Middle frontal gyrus (tissue), 1 donor: Measurements from ENCODE around the gene NFATC3.
"Not testable (repeated sequence)": the region's sequence is repeated elsewhere in the genome, so short reads cannot be mapped to it uniquely, and the experiment has no call there.

ENCODE experiments used
- DNase-seq: peaks from one replicate; pipeline ENCODE4 v3.0.0-alpha.2; 2015; ENCODE audit warnings: low spot score; ENCODE audit errors: extremely low spot score

NFATC3 gene

GRCh38 chr16:68115851-68116250 is 30.7 kb downstream of the NFATC3 start:
- no peak for DNase-seq

DNA sequence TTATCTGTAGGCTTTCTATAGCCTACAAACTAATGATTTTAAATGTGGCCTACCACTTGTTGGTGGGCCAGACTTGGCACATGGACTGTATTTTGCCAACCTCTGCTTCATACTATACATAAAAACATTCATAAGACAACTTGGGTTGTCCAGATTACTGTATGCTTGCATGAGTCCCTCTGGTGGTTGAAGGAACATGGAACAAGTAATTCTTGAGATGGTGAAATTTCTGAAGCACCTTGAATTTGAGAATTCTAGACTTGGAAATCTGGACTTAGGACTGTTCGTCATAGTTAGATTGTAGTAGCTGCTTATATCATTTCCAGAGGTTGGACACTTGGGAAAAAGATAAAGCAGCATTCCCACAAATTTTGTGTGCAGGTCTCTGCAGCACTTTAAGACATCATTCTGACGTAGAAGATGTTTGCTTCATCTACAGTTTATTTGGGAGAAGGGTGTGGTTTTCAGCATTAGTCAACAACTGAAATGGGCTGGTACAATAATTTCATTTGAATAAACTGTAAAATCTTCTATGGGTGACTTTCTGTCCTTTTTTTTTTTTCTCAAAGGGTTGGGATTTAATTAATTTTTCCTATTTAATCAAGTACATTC is 31.2 kb downstream of the NFATC3 start:
- DNase-seq = no peak

GRCh38 chr16:68117884-68118283 is 32.7 kb downstream of the NFATC3 start:
- no peak for DNase-seq

GRCh38 chr16:68118954-68119353 is 33.8 kb downstream of the NFATC3 start:
- DNase-seq = not testable (repeated sequence)

- DNase-seq = not testable (repeated sequence)
Observed at GRCh38 chr16:68120496-68120895, 35.3 kb downstream of the NFATC3 start.

GRCh38 chr16:68126395-68126794 is 41.2 kb downstream of the NFATC3 start:
- no peak for DNase-seq

DNA sequence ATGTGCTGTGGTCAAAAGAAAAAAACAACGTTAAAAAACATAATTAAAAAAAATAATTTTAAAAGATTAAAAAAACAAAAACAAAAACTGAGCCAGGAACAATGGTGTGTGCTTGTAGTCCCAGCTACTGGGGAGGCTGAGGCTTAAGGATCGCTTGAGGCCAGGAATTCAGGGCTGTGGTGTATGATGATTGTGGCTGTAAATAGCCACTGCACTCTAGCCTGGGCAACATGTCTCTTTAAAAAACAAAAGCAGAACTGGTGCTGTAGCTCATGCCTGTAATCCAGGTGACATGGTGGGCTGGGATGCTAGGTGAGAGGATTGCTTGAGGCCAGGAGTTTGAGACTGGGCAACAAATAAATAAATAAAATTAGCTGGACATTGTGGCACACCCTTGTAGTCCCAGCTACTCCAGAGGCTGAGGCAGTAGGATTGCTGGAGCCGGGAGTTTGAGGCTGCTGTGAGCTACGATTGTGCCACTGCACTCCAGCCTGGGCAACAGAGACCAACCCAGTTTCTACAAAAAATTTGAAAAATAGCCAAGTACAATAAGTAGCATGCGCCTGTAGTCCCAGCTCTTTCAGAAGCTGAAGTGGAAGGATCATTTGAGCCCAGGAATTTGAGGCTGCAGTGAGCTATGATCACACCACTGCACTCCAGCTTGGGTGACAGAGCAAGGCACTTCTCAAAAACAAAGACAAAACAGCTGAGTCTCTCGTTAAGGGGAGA is 43.6 kb downstream of the NFATC3 start:
- DNase-seq = no peak

DNA sequence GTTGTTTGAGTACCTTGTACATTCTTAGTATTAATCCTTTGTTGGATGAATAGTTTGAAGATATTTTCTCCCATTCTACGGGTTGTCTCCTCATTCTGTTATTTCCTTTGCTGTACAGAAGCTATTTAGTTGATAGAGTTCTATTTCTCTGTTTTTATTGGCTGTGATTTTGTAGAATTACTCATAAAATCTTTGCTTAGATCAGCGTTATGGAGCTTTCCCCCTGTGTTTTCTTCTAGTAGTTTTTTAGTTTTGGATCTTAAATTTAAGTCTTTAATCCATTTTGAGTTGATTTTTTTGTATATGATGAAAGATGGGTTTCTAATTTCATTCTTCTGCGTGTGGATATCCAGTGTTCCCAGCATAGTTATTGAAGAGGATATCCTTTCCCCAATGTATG is 45.4 kb downstream of the NFATC3 start:
- no peak for DNase-seq

DNA sequence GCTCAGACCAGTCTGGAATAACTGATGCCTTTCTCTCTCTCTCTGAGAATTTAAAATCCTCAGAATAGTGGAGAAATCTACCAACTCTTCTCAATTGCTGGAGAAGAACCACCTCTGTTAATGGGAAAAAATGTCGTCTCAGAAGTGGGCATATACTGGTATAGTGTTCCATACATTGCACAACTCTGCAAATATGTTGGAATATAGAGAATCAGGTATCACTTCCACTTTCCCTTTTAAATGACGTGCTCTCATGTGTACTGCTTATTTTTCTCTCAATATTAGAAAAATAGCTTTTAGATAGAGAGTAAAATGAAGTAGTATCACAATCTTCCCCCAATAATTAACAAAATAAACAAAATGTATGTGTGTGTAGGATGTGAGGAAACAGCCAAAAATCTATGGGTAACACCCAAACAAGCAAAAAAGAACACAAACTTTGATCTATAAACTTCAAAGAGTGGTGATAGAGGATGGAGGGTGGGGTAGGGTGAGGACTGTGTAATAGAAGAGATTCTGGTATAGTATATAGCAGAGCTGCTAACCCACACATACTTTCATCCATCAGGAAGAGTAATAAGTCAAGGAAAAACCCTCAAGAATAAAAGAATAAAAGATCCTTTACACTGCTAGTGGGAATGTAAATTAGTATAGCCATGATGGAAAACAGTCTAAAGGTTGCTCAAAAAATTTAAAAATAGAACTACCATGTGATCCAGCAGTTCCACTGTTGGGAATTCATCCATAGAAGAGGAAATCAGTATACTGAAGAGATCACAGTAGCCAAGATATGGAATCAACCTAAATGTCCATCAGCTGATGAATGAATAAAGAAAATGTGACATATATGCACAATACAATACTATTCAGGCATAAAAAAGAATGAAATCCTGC is 46.9 kb downstream of the NFATC3 start:
- no peak for DNase-seq

- not testable (repeated sequence) for DNase-seq
Observed at GRCh38 chr16:68133000-68133399, 47.8 kb downstream of the NFATC3 start.

- no peak for DNase-seq
Observed at GRCh38 chr16:68134644-68135043, 49.5 kb downstream of the NFATC3 start.

- no peak for DNase-seq
Observed at GRCh38 chr16:68136515-68136914, 51.3 kb downstream of the NFATC3 start.

DNA sequence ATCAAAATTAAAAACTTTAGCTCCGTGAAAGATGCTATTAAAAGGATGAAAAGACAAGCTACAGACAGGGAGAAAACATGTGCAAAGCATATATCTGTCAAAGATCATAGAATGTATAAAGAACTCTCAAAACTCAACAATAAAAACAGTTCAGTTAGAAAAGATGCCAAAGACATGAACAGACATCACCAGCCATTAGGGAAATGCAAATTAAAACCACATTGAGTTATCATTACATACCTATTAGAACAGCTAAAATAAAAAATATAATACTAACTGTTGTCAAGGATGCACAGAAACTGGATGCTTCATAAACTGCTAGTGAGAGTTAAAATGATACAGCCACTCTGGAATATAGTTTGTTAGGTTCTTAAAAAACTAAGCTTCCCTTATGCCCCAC is 58.8 kb downstream of the NFATC3 start:
- no peak for DNase-seq

- DNase-seq = no peak
Observed at GRCh38 chr16:68146585-68146984, 61.4 kb downstream of the NFATC3 start.

DNA sequence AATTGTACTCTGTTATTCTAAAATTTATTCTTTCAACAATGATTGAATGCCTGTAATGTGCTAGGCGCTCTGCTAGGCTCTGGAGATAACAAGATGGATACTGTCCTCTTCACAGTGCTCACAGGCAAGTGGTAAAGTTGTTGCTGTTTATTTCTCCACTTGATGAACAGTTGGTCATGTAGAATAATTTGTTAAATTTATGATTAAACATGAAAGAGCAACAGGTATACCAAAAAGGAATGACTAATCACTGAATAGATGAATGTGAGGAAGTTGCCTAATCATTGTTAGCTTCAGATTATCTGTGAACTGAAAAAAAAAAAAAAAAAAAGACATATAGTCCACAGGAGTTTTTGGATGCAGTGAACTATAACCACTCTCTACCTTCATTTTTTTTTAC is 62.3 kb downstream of the NFATC3 start:
- no peak for DNase-seq

DNA sequence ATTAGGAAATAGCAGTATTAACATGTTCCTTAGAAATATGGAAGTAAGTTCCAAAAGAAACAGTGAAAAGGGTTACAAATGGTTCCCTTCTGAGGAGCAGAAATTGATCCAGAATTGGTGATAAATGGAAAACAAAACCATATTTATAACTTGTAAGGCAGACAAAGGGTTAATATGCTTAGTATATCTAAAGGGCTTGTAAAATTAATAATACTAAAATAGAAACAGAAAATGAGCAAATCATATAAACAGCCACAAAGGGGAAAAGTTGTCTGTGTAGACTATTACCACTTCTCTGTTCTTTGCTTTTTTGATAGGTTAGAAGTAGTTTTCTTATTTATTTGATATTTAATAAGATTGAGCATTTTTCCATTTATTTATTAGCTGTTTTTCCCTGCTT is 64.4 kb downstream of the NFATC3 start:
- DNase-seq = no peak

DNA sequence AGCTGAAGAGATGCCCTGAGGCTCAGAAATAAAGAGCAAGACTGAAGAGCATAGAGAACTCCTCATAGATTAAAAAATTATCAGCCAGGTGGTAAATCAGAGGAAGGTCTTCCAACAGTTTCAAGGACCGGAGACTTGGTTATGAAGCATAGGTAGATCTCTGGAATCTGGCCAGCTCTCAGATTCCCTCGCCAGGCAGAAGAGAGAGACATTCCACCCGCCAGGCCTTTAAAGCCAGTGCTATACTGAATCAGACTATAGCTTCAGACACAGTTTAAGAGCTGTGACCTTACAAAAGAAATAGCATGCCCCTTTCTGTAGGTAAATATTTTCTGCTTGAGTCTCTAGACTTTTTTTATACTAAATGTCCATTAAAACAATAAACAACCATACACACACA is 70.3 kb downstream of the NFATC3 start:
- no peak for DNase-seq

DNA sequence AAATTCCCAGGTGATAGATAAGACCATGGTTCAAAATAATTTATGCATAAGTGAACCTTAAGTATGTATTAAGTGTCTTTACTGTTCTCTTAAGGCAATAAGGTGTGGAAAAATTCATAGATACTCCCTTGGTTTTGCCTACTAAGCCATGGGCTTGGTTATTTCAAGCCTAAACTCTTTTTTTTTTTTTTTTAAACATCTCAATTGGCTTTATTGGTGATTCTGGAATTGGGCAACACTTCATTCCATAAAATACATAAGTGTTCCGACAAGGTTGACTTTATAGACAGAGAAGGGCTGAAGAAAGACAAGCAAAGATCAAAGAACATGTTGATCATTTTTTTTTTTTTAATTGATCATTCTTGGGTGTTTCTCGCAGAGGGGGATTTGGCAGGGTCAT is 77.2 kb downstream of the NFATC3 start:
- DNase-seq = no peak

- not testable (repeated sequence) for DNase-seq
Observed at GRCh38 chr16:68163275-68163674, 78.1 kb downstream of the NFATC3 start.

GRCh38 chr16:68166264-68166663 is 81.1 kb downstream of the NFATC3 start:
- no peak for DNase-seq

GRCh38 chr16:68179196-68179795 is 94.1 kb downstream of the NFATC3 start:
- no peak for DNase-seq

- DNase-seq = no peak
Observed at GRCh38 chr16:68179855-68180254, 94.7 kb downstream of the NFATC3 start.
